ENCODE results near the gene PATE2. TPM values are rescaled to one million over a fixed set of nuclear protein-coding genes. Genes with fewer than 3 reads are reported as not detected.

The PATE2 gene
- total RNA-seq, result not detected

DNA sequence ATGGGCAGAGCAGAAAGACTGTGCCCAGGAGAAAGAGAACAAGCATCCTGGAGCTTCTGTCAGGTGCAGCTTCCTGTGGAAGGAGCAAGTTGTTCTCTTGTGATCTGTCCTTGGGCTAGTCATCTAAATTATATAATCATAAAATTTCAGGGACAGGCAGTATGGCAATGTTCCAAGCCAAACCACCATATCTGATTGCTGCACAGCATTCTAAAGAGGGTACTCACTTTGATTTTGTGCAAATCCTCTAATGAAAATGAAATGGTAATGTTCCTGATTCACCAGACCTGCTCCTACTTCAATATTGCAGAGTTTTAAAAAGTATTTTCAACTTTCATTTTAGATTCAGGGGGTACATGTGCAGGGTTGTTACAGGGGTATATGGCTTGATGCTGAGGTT lies at the start of gene PATE2:
Gene PATE2, minus strand, starts transcription at position 101 of the 400 bp plus-strand sequence. Its CDS starts 55 bp downstream, at position 46.
- no peaks in the 10 kb centered on the region for H3K9me3 ChIP-seq
- H3K27me3 ChIP-seq, result no peaks in the 10 kb centered on the region
- H3K4me1 ChIP-seq, result no peaks in the 10 kb centered on the region
- DNase-seq (ENCODE audit: low spot score in 2 of 2), result no peak
- no peak within 1 kb of the TSS for H3K4me3 ChIP-seq
- no peaks in the 10 kb centered on the region for H3K36me3 ChIP-seq
- H3K27ac ChIP-seq, result no peak within 1 kb of the TSS
- TF ChIP-seq EP300 (IDR thresholded peaks at IDR 0.05) (no peak), POLR2A (IDR thresholded peaks at IDR 0.05) (no peak)

DNA sequence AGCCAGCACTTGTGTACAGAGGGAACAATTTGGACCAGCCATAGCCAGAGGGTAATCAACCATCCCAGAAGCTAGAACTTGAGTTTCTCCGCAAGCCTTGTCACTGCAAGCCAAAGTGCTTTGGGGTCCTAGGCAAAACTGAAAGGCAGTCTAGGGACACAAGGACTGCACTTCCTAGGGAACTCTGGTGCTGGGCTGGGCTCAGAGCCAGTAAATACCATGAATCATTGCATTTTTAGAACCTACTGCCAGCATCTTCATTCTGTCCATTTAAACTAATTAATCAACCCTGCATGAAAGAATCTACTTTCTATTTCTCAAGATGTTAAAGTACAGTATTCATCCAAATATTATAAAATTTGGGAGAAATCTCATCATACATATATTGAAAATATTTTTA lies 29.3 kb upstream of the PATE2 start:
- peaks cover 30% of the 10 kb centered on the region for H3K9me3 ChIP-seq
- H3K27me3 ChIP-seq, result no peaks in the 10 kb centered on the region
- no peak overlapping the region for H3K27ac ChIP-seq
- no peaks in the 10 kb centered on the region for H3K4me1 ChIP-seq
- no peaks in the 10 kb centered on the region for H3K36me3 ChIP-seq
- no peak for DNase-seq (ENCODE audit: low spot score in 2 of 2)
- TF ChIP-seq POLR2AphosphoS5 (IDR thresholded peaks at IDR 0.05) (no peak), POLR2A (IDR thresholded peaks at IDR 0.05) (no peak), EP300 (IDR thresholded peaks at IDR 0.05) (no peak)
- TF ChIP-seq, protein P1, sequence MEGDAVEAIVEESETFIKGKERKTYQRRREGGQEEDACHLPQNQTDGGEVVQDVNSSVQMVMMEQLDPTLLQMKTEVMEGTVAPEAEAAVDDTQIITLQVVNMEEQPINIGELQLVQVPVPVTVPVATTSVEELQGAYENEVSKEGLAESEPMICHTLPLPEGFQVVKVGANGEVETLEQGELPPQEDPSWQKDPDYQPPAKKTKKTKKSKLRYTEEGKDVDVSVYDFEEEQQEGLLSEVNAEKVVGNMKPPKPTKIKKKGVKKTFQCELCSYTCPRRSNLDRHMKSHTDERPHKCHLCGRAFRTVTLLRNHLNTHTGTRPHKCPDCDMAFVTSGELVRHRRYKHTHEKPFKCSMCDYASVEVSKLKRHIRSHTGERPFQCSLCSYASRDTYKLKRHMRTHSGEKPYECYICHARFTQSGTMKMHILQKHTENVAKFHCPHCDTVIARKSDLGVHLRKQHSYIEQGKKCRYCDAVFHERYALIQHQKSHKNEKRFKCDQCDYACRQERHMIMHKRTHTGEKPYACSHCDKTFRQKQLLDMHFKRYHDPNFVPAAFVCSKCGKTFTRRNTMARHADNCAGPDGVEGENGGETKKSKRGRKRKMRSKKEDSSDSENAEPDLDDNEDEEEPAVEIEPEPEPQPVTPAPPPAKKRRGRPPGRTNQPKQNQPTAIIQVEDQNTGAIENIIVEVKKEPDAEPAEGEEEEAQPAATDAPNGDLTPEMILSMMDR (IDR thresholded peaks at IDR 0.05), result no peak
- WGBS, result 57% methylated on average over 1 of the region's 1 CpG
- no peak overlapping the region for H3K4me3 ChIP-seq

DNA sequence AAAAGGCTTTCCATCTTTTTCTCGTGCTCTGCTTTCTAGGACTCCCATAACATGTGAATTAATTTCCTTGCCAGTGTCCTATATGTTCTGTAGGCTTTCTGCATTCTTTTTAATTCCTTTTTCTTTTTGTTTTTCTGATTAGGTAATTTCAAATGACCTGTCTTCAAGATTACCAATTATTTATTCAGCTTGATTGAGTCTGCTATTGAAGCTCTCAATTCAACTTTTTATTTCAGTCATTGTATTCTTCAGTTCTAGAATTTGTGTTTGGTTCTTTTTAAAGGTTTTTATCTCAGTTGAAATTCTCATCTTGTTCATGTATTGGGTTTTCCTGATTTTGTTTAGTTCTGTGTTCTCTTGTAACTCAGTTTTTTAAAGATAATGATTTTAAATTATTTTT lies 23.8 kb upstream of the PATE2 start:
- no peaks in the 10 kb centered on the region for H3K4me1 ChIP-seq
- no peaks in the 10 kb centered on the region for H3K36me3 ChIP-seq
- 0% methylated on average over 1 of the region's 1 CpG for WGBS
- H3K9me3 ChIP-seq, result peaks cover 32% of the 10 kb centered on the region
- H3K27me3 ChIP-seq, result no peaks in the 10 kb centered on the region
- H3K4me3 ChIP-seq, result no peak overlapping the region
- no peak for DNase-seq (ENCODE audit: low spot score in 2 of 2)
- no peak overlapping the region for H3K27ac ChIP-seq
- TF ChIP-seq EP300 (IDR thresholded peaks at IDR 0.05), result no peak
- TF ChIP-seq POLR2A (IDR thresholded peaks at IDR 0.05), result no peak
- TF ChIP-seq, protein P1 (IDR thresholded peaks at IDR 0.05), result no peak
- no peak for TF ChIP-seq POLR2AphosphoS5 (IDR thresholded peaks at IDR 0.05)

DNA sequence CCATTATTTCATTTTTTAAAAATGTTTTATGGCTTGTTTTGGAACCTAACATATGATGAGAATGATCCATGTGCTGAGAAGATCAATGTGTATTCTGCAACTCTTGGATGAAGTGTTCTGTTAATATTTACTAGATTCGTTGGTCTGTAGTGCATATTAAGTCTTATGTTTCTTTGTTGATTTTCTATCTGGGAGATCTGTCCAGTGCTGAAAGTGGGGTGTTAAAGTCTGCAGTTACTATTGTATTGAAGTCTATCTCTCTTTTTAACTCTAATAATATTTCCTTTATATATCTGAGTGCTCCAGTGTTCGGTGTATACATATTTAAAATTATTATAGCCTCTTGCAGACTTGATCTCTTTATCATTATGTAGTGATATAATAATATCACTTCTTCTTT lies 21.2 kb upstream of the PATE2 start:
- TF ChIP-seq EP300 (IDR thresholded peaks at IDR 0.05) (no peak), POLR2A (IDR thresholded peaks at IDR 0.05) (no peak), POLR2AphosphoS5 (IDR thresholded peaks at IDR 0.05) (no peak)
- TF ChIP-seq, protein P1 (IDR thresholded peaks at IDR 0.05), result no peak
- Histone ChIP-seq H3K9me3 (peaks cover 33% of the 10 kb centered on the region), H3K4me3 (no peak overlapping the region), H3K4me1 (no peaks in the 10 kb centered on the region), H3K27ac (no peak overlapping the region), H3K36me3 (no peaks in the 10 kb centered on the region), H3K27me3 (no peaks in the 10 kb centered on the region)
- WGBS, result 40% methylated on average over 2 of the region's 2 CpGs
- no peak for DNase-seq (ENCODE audit: low spot score in 2 of 2)

DNA sequence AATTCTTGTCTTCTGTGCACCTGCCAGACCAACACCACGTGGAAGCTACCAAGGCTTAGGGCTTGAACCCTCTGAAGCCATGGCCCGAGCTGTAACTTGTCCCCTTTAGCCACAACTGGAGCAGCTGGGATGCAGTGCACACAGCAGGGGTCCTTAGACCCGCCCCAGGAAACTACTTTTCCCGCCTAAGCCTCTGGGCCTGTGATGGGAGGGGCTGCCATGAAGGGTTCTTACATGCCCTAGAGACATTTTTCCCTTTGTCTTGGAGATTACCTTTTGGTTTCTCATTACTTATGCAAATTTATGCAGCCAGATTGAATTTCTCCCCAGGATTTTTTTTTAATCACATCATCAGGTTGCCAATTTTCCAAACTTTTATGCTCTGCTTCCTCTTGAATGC lies 19.0 kb upstream of the PATE2 start:
- Histone ChIP-seq H3K27me3 (no peaks in the 10 kb centered on the region), H3K27ac (no peak overlapping the region), H3K4me3 (no peak overlapping the region), H3K9me3 (peaks cover 25% of the 10 kb centered on the region), H3K36me3 (no peaks in the 10 kb centered on the region), H3K4me1 (no peaks in the 10 kb centered on the region)
- WGBS, result 42% methylated on average over 4 of the region's 4 CpGs
- no peak for DNase-seq (ENCODE audit: low spot score in 2 of 2)
- no peak for TF ChIP-seq EP300 (IDR thresholded peaks at IDR 0.05)
- TF ChIP-seq, protein P1 (IDR thresholded peaks at IDR 0.05), result no peak
- TF ChIP-seq POLR2AphosphoS5 (IDR thresholded peaks at IDR 0.05), result no peak
- TF ChIP-seq POLR2A (IDR thresholded peaks at IDR 0.05), result no peak

DNA sequence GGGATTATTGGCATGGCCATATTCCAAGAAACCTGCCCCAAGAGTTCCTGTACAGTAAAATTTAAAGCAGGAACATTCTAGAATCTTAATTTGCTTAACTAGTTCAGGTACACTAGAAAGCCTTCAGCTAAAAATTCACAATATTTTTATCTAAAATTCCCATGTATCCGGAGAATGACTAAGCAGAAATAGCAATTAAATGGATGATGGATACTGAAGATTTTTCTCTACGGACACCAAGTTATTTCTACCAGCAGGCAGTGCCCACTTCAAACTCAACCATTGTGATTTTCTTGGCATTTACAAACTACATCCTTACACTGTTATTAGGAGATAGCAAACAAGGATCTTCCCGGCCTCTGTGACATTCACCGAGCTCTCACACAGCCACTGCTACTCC lies 12.2 kb upstream of the PATE2 start:
- Histone ChIP-seq H3K36me3 (no peaks in the 10 kb centered on the region), H3K27ac (no peak overlapping the region), H3K27me3 (no peaks in the 10 kb centered on the region), H3K4me3 (no peak overlapping the region), H3K4me1 (no peaks in the 10 kb centered on the region), H3K9me3 (peaks cover 8% of the 10 kb centered on the region)
- TF ChIP-seq POLR2AphosphoS5 (IDR thresholded peaks at IDR 0.05) (no peak), POLR2A (IDR thresholded peaks at IDR 0.05) (no peak), EP300 (IDR thresholded peaks at IDR 0.05) (no peak)
- TF ChIP-seq, protein P1 (IDR thresholded peaks at IDR 0.05), result no peak
- DNase-seq (ENCODE audit: low spot score in 2 of 2), result no peak
- 96% methylated on average over 4 of the region's 4 CpGs for WGBS

All from suprapubic skin (tissue), 4 donors.